GM23338 (cell line): ENCODE measurements around the gene CCNQ. TPM values are rescaled to one million over a fixed set of nuclear protein-coding genes. Genes with fewer than 3 reads are reported as not detected.

Experiments used
- ATAC-seq: fragments of 200-7000 bp; cut with Tn5 transposase; 3 replicates; pipeline ENCODE4 v1.9.1; 2020
- DNase-seq: peaks from one replicate; pipeline ENCODE4 v3.0.0-alpha.2; 2015; ENCODE audit warnings: low spot score
- H2AFZ ChIP-seq: fragments of 200-600 bp; sonication (generic); 2 replicates; pipeline ENCODE4 v1.8.0; 2016; ENCODE audit warnings: antibody characterized with exemption, mild to moderate bottlenecking, moderate library complexity
- H3F3A ChIP-seq: fragments of 200-600 bp; sonication (generic); replicated peaks from 2 replicates; pipeline ENCODE4 v1.8.0; 2017; ENCODE audit warnings: antibody characterized with exemption, mixed run types, low read depth
- H3K27ac ChIP-seq: fragments of 200-600 bp; sonication (generic); 2 replicates; pipeline ENCODE4 v1.6.1; 2016; ENCODE audit warnings: low read depth
- H3K27me3 ChIP-seq: fragments of 200-600 bp; sonication (generic); 2 replicates; pipeline ENCODE4 v1.8.0; 2016; ENCODE audit warnings: mild to moderate bottlenecking, mixed run types, moderate library complexity; ENCODE audit not compliant: insufficient read depth
- H3K36me3 ChIP-seq: fragments of 200-600 bp; sonication (generic); 2 replicates; pipeline ENCODE4 v1.8.0; 2016; ENCODE audit warnings: mild to moderate bottlenecking; ENCODE audit not compliant: insufficient read depth
- H3K4me1 ChIP-seq: fragments of 200-600 bp; sonication (generic); 2 replicates; pipeline ENCODE4 v1.8.0; 2016; ENCODE audit warnings: mild to moderate bottlenecking, moderate library complexity; ENCODE audit not compliant: insufficient read depth
- H3K4me2 ChIP-seq: fragments of 200-600 bp; sonication (generic); 2 replicates; pipeline ENCODE4 v1.7.1; 2017; ENCODE audit warnings: mixed run types
- H3K4me3 ChIP-seq: fragments of 200-600 bp; sonication (generic); 2 replicates; pipeline ENCODE4 v1.6.1; 2016; ENCODE audit warnings: mixed run types
- H3K79me2 ChIP-seq: fragments of 200-600 bp; sonication (generic); replicated peaks from 2 replicates; pipeline ENCODE4 v1.8.0; 2017; ENCODE audit warnings: mild to moderate bottlenecking; ENCODE audit not compliant: insufficient read depth
- H3K9me2 ChIP-seq: fragments of 200-600 bp; sonication (generic); 2 replicates; pipeline ENCODE4 v1.8.0; 2017; ENCODE audit not compliant: insufficient read depth
- H4K20me1 ChIP-seq: fragments of 200-600 bp; sonication (generic); replicated peaks from 2 replicates; pipeline ENCODE4 v1.8.0; 2017; ENCODE audit warnings: mild to moderate bottlenecking; ENCODE audit not compliant: insufficient read depth
- H3K27ac Mint-ChIP-seq: 2 replicates; pipeline ENCODE4 v1.8.0; 2020; ENCODE audit warnings: inconsistent platforms, mild to moderate bottlenecking, moderate library complexity, mixed read lengths
- H3K27me3 Mint-ChIP-seq: 3 replicates; pipeline ENCODE4 v1.8.0; 2022; ENCODE audit warnings: low read depth, mild to moderate bottlenecking, moderate library complexity, mixed read lengths, inconsistent platforms; ENCODE audit not compliant: insufficient read depth, poor library complexity
- H3K36me3 Mint-ChIP-seq: 3 replicates; pipeline ENCODE4 v1.8.0; 2021; ENCODE audit warnings: low read depth, mild to moderate bottlenecking, inconsistent platforms, moderate library complexity, mixed read lengths
- H3K4me1 Mint-ChIP-seq: 3 replicates; pipeline ENCODE4 v1.8.0; 2020; ENCODE audit warnings: mild to moderate bottlenecking, inconsistent platforms, mixed read lengths
- H3K4me3 Mint-ChIP-seq: 3 replicates; pipeline ENCODE4 v1.8.0; 2021; ENCODE audit warnings: moderate library complexity, mild to moderate bottlenecking, inconsistent platforms, mixed read lengths
- H3K9me3 Mint-ChIP-seq: 3 replicates; pipeline ENCODE4 v1.8.0; 2020; ENCODE audit warnings: moderate library complexity, mild to moderate bottlenecking, inconsistent platforms, mixed read lengths
- EZH2 ChIP-seq: fragments of 200-600 bp; sonication (generic); IDR thresholded peaks from one replicate; pipeline ENCODE4 v1.8.0; 2017; ENCODE audit warnings: antibody characterized with exemption, mild to moderate bottlenecking, low read depth; ENCODE audit not compliant: unreplicated experiment
- EZH2phosphoT487 ChIP-seq: fragments of 200-600 bp; sonication (generic); IDR thresholded peaks from one replicate; pipeline ENCODE4 v1.8.1; 2018; ENCODE audit warnings: antibody characterized with exemption; ENCODE audit not compliant: unreplicated experiment
- NANOG ChIP-seq: IDR thresholded peaks from 2 replicates; pipeline ENCODE4 v1.6.1; 2016; ENCODE audit warnings: antibody characterized with exemption, borderline replicate concordance
- ZNF114 ChIP-seq: fragments of 250-450 bp; sonication (Bioruptor Pico); IDR thresholded peaks from 2 replicates; pipeline ENCODE4 v1.5.0; 2020; ENCODE audit warnings: mild to moderate bottlenecking, moderate library complexity
- polyA plus RNA-seq: library from polyadenylated mRNA; unstranded; fragments of >200 nt; fragmentation: Nextera tagmentation; extraction: Ambion mirVana; gene quantifications from 2 replicates; pipeline ENCODE4 v1.2.1, GENCODE V29; 2016
- total RNA-seq: library from RNA; depleted of rRNA; stranded (reverse); fragments of >200 nt; shearing (Covaris generic); gene quantifications from 2 replicates; pipeline ENCODE4 v1.2.3, GENCODE V29; 2014
- TF ChIP-seq, protein P1 (sequence below): fragments of 250-450 bp; sonication (Bioruptor Pico); IDR thresholded peaks from 2 replicates; pipeline ENCODE4 v1.5.0; 2020; ENCODE audit warnings: mild to moderate bottlenecking, moderate library complexity
- TF ChIP-seq, protein P2 (sequence below), 2 experiments: fragments of 200-600 bp in 1 of 2; sonication (generic) in 1 of 2; conservative IDR thresholded peaks; 2 replicates each; pipeline versions ENCODE4 v1.5.1 to v1.6.1; 2016 to 2017; ENCODE audit warnings: antibody characterized with exemption in 2 of 2, low read depth in 2 of 2, mild to moderate bottlenecking in 2 of 2, moderate library complexity in 1 of 2
- TF ChIP-seq, protein P3 (sequence below): IDR thresholded peaks from one replicate; pipeline ENCODE4 v1.6.1; 2018; ENCODE audit warnings: antibody characterized with exemption; ENCODE audit not compliant: unreplicated experiment

The CCNQ gene
- total and polyA plus RNA-seq, 2 experiments from 2014 or later = 19.4 to 30.2 TPM

DNA sequence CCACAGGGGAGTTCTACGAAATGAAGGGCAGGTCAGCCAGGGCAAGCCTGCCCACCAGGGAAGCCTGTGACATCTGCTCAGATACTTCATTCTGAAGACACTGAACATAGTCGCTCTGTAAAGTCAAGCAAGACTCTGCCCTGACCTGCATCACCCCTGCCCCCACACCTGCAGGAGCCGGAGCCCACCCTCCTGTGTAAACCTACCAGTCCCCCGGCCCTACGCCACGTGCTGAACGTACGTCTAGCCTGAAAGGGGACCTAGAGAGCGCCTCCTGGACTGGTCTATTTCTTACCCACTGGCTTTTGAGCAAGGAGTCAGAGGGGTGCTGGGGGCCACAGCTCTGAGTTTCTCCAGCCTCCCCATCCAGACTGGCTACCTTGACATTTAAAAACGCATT, 11.6 kb downstream of the CCNQ start:
- Mint-ChIP-seq H3K4me3 (no peak overlapping the region), H3K36me3 (0 out of 3 replicates have a peak, but pooled peaks cover 9% of the 10 kb centered on the region), H3K27me3 (no peaks in the 10 kb centered on the region), H3K9me3 (no peaks in the 10 kb centered on the region; the same call in 2 of the 3 replicates), H3K27ac (no peak overlapping the region), H3K4me1 (peaks cover 6% of the 10 kb centered on the region; the same call in 1 of the 3 replicates)
- TF ChIP-seq EZH2phosphoT487 (no peak), EZH2 (no peak), NANOG (no peak), ZNF114 (no peak)
- TF ChIP-seq, protein P1, sequence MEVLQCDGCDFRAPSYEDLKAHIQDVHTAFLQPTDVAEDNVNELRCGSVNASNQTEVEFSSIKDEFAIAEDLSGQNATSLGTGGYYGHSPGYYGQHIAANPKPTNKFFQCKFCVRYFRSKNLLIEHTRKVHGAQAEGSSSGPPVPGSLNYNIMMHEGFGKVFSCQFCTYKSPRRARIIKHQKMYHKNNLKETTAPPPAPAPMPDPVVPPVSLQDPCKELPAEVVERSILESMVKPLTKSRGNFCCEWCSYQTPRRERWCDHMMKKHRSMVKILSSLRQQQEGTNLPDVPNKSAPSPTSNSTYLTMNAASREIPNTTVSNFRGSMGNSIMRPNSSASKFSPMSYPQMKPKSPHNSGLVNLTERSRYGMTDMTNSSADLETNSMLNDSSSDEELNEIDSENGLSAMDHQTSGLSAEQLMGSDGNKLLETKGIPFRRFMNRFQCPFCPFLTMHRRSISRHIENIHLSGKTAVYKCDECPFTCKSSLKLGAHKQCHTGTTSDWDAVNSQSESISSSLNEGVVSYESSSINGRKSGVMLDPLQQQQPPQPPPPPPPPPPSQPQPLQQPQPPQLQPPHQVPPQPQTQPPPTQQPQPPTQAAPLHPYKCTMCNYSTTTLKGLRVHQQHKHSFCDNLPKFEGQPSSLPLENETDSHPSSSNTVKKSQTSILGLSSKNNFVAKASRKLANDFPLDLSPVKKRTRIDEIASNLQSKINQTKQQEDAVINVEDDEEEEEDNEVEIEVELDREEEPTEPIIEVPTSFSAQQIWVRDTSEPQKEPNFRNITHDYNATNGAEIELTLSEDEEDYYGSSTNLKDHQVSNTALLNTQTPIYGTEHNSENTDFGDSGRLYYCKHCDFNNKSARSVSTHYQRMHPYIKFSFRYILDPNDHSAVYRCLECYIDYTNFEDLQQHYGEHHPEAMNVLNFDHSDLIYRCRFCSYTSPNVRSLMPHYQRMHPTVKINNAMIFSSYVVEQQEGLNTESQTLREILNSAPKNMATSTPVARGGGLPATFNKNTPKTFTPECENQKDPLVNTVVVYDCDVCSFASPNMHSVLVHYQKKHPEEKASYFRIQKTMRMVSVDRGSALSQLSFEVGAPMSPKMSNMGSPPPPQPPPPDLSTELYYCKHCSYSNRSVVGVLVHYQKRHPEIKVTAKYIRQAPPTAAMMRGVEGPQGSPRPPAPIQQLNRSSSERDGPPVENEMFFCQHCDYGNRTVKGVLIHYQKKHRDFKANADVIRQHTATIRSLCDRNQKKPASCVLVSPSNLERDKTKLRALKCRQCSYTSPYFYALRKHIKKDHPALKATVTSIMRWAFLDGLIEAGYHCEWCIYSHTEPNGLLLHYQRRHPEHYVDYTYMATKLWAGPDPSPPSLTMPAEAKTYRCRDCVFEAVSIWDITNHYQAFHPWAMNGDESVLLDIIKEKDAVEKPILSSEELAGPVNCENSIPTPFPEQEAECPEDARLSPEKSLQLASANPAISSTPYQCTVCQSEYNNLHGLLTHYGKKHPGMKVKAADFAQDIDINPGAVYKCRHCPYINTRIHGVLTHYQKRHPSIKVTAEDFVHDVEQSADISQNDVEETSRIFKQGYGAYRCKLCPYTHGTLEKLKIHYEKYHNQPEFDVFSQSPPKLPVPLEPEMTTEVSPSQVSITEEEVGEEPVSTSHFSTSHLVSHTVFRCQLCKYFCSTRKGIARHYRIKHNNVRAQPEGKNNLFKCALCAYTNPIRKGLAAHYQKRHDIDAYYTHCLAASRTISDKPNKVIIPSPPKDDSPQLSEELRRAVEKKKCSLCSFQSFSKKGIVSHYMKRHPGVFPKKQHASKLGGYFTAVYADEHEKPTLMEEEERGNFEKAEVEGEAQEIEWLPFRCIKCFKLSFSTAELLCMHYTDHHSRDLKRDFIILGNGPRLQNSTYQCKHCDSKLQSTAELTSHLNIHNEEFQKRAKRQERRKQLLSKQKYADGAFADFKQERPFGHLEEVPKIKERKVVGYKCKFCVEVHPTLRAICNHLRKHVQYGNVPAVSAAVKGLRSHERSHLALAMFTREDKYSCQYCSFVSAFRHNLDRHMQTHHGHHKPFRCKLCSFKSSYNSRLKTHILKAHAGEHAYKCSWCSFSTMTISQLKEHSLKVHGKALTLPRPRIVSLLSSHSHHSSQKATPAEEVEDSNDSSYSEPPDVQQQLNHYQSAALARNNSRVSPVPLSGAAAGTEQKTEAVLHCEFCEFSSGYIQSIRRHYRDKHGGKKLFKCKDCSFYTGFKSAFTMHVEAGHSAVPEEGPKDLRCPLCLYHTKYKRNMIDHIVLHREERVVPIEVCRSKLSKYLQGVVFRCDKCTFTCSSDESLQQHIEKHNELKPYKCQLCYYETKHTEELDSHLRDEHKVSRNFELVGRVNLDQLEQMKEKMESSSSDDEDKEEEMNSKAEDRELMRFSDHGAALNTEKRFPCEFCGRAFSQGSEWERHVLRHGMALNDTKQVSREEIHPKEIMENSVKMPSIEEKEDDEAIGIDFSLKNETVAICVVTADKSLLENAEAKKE = no peak
- TF ChIP-seq, protein P2, sequence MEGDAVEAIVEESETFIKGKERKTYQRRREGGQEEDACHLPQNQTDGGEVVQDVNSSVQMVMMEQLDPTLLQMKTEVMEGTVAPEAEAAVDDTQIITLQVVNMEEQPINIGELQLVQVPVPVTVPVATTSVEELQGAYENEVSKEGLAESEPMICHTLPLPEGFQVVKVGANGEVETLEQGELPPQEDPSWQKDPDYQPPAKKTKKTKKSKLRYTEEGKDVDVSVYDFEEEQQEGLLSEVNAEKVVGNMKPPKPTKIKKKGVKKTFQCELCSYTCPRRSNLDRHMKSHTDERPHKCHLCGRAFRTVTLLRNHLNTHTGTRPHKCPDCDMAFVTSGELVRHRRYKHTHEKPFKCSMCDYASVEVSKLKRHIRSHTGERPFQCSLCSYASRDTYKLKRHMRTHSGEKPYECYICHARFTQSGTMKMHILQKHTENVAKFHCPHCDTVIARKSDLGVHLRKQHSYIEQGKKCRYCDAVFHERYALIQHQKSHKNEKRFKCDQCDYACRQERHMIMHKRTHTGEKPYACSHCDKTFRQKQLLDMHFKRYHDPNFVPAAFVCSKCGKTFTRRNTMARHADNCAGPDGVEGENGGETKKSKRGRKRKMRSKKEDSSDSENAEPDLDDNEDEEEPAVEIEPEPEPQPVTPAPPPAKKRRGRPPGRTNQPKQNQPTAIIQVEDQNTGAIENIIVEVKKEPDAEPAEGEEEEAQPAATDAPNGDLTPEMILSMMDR (conservative IDR thresholded peaks at IDR 0.05; ENCODE audit: low read depth in 2 of 2) = no peak
- TF ChIP-seq, protein P3, sequence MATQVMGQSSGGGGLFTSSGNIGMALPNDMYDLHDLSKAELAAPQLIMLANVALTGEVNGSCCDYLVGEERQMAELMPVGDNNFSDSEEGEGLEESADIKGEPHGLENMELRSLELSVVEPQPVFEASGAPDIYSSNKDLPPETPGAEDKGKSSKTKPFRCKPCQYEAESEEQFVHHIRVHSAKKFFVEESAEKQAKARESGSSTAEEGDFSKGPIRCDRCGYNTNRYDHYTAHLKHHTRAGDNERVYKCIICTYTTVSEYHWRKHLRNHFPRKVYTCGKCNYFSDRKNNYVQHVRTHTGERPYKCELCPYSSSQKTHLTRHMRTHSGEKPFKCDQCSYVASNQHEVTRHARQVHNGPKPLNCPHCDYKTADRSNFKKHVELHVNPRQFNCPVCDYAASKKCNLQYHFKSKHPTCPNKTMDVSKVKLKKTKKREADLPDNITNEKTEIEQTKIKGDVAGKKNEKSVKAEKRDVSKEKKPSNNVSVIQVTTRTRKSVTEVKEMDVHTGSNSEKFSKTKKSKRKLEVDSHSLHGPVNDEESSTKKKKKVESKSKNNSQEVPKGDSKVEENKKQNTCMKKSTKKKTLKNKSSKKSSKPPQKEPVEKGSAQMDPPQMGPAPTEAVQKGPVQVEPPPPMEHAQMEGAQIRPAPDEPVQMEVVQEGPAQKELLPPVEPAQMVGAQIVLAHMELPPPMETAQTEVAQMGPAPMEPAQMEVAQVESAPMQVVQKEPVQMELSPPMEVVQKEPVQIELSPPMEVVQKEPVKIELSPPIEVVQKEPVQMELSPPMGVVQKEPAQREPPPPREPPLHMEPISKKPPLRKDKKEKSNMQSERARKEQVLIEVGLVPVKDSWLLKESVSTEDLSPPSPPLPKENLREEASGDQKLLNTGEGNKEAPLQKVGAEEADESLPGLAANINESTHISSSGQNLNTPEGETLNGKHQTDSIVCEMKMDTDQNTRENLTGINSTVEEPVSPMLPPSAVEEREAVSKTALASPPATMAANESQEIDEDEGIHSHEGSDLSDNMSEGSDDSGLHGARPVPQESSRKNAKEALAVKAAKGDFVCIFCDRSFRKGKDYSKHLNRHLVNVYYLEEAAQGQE = no peak
- Histone ChIP-seq H3F3A (no peaks in the 10 kb centered on the region), H3K4me2 (no peak overlapping the region), H3K4me1 (no peaks in the 10 kb centered on the region), H2AFZ (no peak overlapping the region), H3K79me2 (no peaks in the 10 kb centered on the region), H3K9me2 (no peaks in the 10 kb centered on the region), H3K27me3 (no peaks in the 10 kb centered on the region), H3K36me3 (no peaks in the 10 kb centered on the region), H3K27ac (no peak overlapping the region), H3K4me3 (no peak overlapping the region), H4K20me1 (no peaks in the 10 kb centered on the region)
- DNase-seq = no peak
- no peak for ATAC-seq
